Measurements from ENCODE around the gene SZT2. TPM values are rescaled to one million over a fixed set of nuclear protein-coding genes. Genes with fewer than 3 reads are reported as not detected.

Gene SZT2
- total RNA-seq (2014; rRNA removed; shearing (Covaris generic)): 6.6 and 9.7 TPM in 2 replicates

DNA sequence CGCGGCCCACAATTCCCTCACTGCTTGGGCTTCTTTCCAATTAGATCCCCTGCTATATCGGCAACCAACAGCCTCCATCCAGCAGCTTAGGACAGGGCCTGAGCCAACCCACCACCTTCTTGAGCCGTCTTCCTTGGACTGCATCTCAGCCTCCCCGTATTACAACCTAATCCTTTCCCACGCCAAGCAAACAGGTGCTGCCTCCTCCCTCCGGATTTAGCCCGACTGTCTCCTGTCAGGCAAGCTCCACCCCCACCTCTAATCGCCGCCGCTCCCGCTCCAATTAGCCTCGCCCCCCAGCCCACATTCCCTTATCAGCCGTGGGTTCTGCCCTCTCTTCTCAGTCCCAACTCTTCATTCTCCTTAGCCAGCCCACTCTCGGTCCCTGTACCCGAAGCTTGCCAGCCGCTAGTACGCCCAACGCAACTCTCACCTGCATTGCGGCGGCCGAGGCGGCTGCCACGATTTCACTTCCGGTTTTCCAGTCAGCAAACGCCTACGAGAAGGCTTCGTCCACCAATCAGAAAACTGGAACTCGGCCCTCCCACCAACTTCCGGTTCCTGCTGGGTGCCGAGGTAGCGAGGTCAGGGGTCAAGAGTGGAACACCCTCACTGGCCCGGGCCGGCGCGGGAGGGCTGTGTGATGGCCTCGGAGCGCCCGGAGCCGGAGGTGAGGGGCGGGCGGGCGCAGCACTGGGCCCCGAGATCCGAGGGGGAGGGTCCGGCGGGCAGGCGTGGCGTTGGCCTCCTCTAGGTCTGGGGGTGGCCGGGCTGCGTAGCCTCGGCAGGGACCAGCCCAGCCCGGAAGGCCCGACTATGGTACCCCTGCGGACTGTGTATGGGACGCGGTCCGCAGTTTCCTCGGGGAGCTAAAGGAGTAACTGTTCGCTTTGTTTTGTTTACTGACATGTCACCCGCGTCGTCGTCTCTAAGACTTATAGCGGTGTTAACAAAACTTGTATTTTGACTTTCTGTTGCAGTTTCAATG lies at the start of gene SZT2, which contains the start of gene MED8:
Gene SZT2, plus strand, starts transcription at position 574 of the 988 bp plus-strand sequence. Its CDS starts 70 bp downstream, at position 644.
Gene MED8, minus strand, starts transcription at position 475 of the 988 bp plus-strand sequence. Its CDS starts 36 bp downstream, at position 439.
- DNase-seq (ENCODE audit: low spot score): peak; percentile 91

DNA sequence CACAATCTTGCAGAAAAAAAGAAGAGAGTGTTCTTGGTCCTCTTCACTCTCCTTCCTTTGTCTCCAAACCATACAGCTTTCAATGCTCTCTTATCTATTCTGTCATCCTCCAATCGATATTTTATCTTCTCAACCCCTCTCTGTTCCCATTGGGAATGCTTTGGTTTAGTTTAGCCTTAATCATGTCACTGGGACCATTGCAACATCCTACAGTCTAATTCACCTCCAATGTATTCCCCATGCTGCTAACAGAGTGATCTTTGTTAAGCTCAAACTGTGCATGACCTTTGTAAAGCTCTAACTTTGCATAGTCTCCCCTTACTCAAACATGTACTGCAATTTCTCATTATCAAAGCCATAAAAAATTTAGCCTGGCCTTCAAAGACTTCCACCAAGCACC lies 49.1 kb upstream of the SZT2 start:
- no peak for DNase-seq (ENCODE audit: low spot score)

DNA sequence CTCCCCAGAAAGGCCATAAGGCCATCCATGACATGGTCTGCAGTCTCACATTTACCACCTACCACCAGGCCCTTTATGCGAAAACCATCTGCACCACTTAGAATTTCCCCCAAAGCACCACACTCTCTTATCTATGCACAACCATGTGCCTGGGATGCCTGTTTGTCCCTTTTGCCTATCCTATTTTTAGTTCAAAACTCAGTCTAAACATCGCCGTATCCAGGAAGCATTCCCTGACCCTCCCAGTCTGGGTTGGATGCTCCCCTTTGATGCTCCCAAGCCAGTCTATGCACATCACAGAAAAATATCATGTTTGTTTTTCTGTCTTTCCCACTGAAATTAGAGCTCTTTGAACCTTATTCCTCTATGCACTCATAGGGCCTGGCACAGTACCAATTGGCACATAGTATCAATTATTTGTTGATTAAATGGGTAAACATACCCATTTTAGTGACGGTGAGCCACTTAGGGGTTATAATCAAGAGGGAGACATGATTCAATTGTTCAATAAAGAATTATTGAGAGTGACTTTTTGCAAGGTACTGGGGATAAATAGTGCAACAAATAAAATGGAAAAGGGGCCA lies 45.3 kb upstream of the SZT2 start:
- DNase-seq (ENCODE audit: low spot score): no peak

DNA sequence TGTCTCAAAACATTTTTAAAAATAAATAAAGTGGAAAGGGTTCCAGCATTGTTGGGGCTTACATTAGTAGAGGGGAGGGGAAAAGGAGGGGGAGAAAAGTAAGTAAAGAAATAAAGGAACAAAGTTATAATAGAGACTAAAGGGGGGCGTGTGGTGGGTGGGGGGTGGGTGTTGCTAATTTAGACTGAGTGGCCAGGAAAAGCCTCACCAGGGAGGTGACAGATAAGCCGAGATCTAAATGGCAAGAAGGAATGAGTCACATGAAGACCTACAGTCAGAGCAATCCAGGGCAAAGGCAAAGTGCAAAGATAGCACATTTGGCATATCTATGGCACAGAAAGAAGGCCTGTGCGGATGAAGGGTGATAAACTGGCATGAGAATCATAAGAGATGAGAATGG lies 44.6 kb upstream of the SZT2 start:
- peak; percentile 47 for DNase-seq (ENCODE audit: low spot score)

DNA sequence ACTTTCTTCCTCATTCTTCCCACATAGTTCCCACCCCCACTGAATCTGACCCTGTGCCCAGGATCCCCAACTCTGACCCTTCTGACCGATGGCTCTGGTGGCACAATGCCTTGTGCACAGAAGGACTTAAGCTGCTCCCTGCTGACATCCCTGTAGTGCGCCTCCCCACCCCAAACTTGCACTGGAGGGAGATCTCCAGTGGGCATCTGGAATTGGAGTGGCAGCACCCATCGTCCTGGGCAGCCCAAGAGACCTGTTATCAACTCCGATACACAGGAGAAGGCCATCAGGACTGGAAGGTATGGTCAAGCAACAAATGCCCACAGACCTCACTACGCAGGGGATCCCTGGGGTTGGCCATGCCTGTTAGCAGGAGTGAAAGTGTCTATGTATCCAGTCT lies 43.1 kb upstream of the SZT2 start:
- no peak for DNase-seq (ENCODE audit: low spot score)

DNA sequence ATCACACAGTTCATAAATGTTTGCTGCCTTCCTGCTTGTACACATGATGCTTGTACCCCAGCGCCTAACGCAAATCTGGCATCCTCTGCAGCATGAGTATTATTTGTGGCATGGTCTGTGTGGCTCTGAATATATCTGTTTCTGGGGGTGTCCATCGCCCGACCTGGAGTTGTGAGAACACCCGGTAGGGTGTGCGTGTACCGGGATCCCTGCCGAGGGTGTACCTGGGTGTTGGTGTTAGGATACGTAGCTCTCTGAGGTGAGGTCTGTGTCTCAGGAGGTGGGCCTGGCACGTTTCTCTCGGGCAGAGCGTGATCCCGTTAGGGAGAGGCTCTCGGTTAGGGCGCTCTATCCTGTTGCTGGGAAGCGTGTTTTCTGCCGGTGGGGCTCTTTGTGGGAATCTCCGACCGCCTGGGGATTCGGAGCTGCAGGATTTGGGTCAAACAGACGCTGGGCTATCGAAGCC lies 41.3 kb upstream of the SZT2 start:
- no peak for DNase-seq (ENCODE audit: low spot score)

DNA sequence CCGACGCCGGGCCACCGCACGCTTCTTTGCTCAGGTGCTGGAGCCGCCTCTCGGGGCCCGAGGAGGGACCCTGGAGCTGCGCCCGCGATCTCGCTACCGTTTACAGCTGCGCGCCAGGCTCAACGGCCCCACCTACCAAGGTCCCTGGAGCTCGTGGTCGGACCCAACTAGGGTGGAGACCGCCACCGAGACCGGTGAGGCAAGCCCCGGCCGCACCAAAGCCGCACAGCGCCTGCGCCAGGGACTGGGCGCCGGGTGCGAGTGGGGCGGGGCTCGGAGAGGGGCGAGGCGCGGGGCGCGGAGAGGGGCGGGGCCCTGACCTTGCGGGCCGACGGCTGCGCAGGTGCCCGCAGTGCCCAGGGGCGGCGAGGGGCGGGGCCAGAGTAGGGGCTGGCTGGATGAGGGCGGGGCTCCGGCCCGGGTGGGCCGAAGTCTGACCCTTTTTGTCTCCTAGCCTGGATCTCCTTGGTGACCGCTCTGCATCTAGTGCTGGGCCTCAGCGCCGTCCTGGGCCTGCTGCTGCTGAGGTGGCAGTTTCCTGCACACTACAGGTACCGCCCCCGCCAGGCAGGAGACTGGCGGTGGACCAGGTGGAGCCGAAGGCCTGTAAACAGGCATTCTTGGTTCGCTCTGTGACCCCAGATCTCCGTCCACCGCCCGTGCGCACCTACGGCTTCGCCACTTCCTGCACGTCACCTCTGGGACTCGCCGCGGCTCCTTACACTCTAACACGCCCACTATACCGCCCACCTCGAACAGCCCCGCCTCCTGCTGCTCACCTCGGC lies 40.7 kb upstream of the SZT2 start:
- no peak for DNase-seq (ENCODE audit: low spot score)

DNA sequence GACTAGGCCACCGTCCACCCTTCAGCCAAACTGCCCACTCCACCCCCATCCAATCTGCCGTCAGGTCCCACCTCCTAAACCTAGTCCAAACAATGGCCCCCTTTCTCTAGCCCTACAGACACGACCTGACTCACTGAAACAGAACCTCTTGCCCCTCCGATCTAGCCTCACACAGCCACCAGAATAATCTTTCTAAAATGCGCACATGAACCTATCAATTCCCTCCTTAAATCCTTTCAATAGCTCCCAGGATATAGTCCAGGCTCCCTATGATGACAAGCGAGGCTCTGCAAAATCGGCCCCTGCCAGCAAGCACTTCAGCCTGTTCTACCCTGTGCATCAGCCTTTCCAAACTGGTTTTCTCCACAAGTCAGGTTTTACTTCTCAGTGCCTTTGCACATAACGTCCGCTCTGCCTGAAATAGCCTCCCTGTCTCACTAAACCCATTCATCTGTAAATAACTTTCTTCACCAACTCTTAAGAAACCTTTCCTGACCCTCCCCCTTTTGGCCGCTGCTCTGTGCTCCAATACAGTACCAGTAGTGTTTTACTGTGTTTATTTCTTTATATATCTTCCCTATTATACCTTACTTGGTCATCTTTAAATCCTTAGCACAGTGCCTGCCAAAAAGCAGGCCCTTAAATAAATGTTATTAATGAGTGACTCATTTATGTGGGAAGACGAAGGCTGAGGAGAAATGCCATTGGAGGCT lies 39.9 kb upstream of the SZT2 start:
- peak; percentile 44 for DNase-seq (ENCODE audit: low spot score)

DNA sequence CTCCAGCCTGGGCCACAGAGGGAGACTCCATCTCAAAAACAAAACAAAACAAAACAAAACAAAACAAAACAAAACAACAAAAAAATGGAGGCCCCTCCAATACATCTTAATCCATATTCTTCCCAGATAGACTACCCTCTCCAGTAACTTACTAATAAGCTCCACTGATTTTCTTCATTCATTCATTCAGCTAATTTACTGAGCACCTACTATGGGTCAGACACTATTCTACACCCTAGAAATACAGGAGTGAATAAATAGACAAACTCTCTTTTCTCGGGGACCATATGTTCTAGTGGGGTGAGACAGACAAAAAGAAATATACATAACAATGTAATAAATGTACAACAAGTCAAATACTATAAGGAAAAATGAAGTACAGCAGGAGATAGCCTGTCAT lies 38.7 kb upstream of the SZT2 start:
- DNase-seq (ENCODE audit: low spot score): no peak

DNA sequence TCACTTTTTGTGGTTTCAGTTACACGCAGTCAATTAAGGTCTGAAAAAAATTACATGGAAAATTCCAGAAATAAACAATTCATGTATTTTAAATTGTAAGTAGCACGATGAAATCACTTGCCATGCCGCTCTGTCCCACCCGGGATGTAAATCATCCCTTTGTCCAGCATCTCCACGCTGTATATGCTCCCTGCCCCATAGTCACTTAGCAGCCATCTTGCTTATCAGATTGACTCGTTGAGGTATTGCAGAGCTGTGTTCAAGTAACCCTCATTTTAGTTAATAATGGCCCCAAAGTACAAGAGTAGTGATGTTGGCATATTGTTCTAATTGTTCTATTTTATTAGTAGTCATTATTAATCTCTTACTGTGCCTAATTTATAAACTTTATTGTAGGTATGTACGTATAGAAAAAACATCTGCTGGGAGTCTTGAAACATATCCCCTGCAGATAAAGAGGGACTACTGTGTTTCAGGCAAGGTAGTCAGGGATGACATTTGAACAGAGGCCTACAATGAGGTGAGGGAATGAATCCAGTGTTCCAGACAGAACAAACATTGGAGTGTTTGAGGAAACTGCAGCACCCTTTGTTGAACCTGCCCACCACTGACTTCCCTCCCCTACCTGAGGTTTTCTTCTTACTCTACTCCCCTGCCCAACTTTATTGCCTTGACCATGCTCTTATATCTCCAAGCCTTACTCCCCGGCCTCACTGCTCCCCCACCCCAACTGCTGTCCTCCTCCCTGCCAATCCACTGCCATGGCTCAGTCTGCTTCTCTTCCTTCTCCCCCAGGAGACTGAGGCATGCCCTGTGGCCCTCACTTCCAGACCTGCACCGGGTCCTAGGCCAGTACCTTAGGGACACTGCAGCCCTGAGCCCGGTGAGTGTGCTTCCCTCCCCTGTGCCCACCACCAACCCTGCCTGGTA lies 38.0 kb upstream of the SZT2 start:
- DNase-seq (ENCODE audit: low spot score): no peak

DNA sequence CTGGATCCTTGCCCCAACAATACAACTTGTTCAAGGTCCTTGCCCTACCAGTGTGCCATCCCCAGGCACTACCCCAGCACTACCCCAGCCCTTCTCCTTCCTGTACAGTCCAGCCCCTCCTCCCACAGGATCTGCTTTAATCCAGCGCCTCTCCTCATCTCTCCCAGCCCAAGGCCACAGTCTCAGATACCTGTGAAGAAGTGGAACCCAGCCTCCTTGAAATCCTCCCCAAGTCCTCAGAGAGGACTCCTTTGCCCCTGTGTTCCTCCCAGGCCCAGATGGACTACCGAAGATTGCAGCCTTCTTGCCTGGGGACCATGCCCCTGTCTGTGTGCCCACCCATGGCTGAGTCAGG lies 37.4 kb upstream of the SZT2 start:
- DNase-seq (ENCODE audit: low spot score): no peak

DNA sequence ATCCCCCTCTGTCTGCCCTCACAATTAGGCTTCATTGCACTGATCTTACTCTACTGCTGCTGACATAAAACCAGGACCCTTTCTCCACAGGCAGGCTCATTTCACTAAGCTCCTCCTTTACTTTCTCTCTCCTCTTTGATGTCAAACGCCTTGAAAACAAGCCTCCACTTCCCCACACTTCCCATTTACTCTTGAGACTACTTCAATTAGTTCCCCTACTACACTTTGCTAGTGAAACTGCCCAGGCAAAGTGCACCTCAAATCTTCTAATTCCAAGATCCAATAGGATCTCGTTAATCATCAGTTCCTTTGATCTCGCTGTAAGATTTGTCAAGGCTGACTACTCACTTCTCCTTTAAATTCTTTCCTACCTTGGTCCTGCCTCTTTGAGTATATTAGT lies 36.8 kb upstream of the SZT2 start:
- no peak for DNase-seq (ENCODE audit: low spot score)

DNA sequence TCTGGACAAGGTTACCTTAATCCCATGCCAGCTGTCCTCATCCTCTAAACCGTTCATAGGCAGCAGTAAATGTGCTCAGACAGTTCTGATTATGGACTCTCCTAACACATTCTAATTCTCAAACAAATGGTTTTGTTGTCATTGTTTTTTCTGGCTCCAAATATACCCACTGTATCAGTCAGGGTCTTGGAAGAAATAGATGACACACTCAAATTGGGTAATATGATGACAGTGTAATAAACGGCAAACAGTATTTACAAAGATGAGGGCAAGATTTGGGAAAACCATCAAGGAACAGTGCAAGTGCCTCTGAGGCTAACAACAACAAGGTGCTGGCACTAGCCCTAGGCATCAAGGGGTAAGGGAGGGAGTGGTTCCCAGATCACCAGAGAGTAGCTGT lies 35.2 kb upstream of the SZT2 start:
- no peak for DNase-seq (ENCODE audit: low spot score)

DNA sequence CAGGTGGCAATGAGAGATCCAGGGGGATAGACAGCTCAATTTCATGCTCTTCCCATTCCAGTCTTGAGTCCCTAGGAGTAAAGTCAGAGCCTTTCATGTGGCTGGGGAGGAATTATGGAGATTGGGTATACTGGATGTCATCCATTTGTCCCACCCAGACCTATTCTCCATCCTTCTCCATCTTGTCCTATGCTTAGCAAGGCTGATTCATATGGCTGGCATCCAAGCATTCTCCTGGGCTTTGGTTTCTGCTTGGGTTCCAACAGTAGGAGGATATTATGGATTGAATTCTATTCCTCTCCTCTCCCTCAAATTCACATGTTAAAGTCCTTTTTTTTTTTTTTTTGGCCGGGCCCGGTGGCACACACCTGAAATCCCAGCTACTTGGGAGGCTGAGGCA lies 34.8 kb upstream of the SZT2 start:
- no peak for DNase-seq (ENCODE audit: low spot score)

DNA sequence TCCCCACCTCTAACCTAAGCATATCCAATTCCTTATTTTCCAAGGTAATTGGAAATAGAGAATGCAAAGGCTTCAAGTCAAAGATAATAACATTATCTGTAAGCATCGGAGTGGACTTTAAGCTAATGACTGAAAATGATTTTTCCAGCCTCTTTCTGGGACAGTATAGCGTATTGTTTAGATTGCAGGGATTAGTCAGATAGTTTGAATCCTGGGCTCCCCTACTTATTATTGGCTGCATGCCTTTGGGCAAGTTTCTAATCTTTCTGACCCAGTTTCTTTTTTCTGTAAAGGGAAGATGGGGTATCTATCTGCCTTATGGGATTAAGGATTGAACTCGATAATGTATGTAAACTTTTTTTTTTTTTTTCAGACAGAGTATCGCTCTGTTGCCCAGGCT lies 32.4 kb upstream of the SZT2 start:
- no peak for DNase-seq (ENCODE audit: low spot score)

DNA sequence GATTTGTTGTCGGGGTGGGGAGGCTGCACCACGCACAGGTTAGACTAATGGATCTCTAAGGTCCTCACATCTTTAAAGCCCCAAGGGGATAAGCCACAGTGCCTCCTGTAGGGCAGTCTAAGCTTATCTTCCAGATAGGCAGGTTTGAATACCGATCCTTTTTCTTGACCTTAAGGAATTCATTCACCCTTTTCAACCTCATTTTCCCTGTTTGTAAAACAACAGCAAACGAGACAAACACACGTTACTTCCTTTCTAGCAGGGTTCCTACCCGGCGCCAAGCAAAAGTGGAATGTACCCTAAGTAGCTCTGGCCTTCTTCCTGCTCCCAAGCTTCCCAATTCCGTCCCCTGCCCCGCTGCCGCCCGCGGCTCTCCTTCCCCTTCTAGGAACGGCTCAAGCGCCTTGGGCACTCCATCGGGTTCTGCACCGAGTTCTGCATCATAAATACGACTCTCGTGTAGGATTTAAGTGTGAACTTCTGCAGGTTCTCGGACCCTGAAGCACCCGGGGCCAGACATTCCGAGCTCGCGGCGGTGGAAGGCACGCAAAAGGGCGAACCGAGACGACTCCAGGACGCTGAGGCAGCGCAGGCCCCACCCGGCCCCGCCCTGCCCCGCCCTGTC lies 31.5 kb upstream of the SZT2 start:
- peak; percentile 70 for DNase-seq (ENCODE audit: low spot score)

DNA sequence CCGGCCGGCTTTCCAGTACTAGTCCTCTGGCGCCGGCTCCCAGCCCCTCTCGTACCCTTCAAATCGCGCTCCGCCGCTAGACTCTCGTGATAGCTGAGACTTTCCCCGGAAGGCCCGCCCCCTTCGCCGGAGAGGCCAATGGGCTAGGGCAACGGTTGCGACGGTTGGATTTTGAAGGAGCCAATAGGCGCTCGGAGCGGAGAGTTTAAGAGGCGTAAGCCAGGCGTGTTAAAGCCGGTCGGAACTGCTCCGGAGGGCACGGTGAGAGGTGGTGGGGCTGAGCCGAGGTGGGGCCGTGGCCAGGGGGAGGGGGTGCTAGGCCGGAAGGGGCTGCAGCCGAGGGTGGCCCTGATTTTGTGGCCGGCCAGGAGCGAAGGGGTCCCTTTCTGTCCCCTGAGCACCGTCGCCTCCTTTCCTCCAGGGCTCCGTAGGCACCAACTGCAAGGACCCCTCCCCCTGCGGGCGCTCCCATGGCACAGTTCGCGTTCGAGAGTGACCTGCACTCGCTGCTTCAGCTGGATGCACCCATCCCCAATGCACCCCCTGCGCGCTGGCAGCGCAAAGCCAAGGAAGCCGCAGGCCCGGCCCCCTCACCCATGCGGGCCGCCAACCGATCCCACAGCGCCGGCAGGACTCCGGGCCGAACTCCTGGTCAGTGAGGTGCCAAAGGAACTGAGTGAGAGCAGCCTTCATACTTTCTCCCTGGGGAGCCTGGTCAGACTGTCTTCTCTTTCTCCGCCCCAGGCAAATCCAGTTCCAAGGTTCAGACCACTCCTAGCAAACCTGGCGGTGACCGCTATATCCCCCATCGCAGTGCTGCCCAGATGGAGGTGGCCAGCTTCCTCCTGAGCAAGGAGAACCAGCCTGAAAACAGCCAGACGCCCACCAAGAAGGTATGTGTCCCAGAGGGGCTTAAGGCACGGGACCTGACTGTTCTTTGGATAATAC lies 30.7 kb upstream of the SZT2 start, which contains the start of gene CDC20:
Gene CDC20, plus strand, starts transcription at position 236 of the 948 bp plus-strand sequence. Its CDS starts 235 bp downstream, at position 471.
- peak; percentile 96 for DNase-seq (ENCODE audit: low spot score)

DNA sequence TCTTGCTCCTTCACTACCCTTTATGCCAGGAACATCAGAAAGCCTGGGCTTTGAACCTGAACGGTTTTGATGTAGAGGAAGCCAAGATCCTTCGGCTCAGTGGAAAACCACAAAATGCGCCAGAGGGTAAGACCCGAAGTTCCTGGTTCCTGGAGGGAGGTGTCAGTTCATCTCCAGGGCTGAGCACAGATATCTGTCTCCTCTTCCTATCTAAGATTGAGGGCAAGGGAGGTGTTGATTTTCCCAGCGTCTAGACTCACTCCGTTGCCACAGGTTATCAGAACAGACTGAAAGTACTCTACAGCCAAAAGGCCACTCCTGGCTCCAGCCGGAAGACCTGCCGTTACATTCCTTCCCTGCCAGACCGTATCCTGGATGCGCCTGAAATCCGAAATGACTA lies 30.0 kb upstream of the SZT2 start:
- DNase-seq (ENCODE audit: low spot score): peak; percentile 37

DNA sequence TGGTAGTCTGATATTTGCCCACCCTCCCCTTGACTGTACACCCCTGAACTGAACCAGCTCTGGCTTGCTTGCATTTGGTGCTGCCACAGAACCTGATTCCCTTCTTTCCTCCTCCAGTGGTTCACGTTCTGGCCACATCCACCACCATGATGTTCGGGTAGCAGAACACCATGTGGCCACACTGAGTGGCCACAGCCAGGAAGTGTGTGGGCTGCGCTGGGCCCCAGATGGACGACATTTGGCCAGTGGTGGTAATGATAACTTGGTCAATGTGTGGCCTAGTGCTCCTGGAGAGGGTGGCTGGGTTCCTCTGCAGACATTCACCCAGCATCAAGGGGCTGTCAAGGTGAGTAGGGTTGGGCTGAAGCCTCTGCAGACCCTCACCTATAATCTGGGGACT lies 29.1 kb upstream of the SZT2 start:
- no peak for DNase-seq (ENCODE audit: low spot score)
